ENCODE data around the gene CCSER2.
A peak's percentile ranks its signal among the peaks of the same experiment; 100 is the strongest.
"Not testable (repeated sequence)": the region's sequence is repeated elsewhere in the genome, so short reads cannot be mapped to it uniquely, and the experiment has no call there.

CCSER2 gene

GRCh38 chr10:84343831-84344230 is 15.4 kb downstream of the CCSER2 start:
- Histone ChIP-seq H3K9me3 (ENCODE audit: control insufficient read depth, low read length) (no peaks in the 10 kb centered on the region), H3K27me3 (replicated peaks; ENCODE audit: control insufficient read depth, insufficient read depth, low read length, poor library complexity, severe bottlenecking) (no peaks in the 10 kb centered on the region), H3K4me1 (ENCODE audit: control insufficient read depth, insufficient read depth, low read length, poor library complexity, severe bottlenecking) (peaks cover 20% of the 10 kb centered on the region), H3K27ac (ENCODE audit: insufficient read depth, low read length, poor library complexity, severe bottlenecking) (no peak overlapping the region), H3K36me3 (ENCODE audit: control insufficient read depth, insufficient read depth, low read length) (no peaks in the 10 kb centered on the region), H3K4me3 (ENCODE audit: insufficient read depth, low read depth, low read length, poor library complexity, severe bottlenecking) (no peak overlapping the region)
- no peak for DNase-seq

- H3K36me3 ChIP-seq (ENCODE audit: control insufficient read depth, insufficient read depth, low read length): no peaks in the 10 kb centered on the region
Observed at GRCh38 chr10:84344526-84344925, 16.1 kb downstream of the CCSER2 start.

GRCh38 chr10:84347575-84348002 is 19.2 kb downstream of the CCSER2 start:
- H3K9me3 ChIP-seq (ENCODE audit: control insufficient read depth, low read length); H3K27me3 ChIP-seq (replicated peaks; ENCODE audit: control insufficient read depth, insufficient read depth, low read length, poor library complexity, severe bottlenecking); H3K27ac ChIP-seq (ENCODE audit: insufficient read depth, low read length, poor library complexity, severe bottlenecking); H3K36me3 ChIP-seq (ENCODE audit: control insufficient read depth, insufficient read depth, low read length); DNase-seq; H3K4me3 ChIP-seq (ENCODE audit: insufficient read depth, low read depth, low read length, poor library complexity, severe bottlenecking): not testable (repeated sequence)
- H3K4me1 ChIP-seq (ENCODE audit: control insufficient read depth, insufficient read depth, low read length, poor library complexity, severe bottlenecking): peaks cover 14% of the 10 kb centered on the region

More at GRCh38 chr10:84344526-84344925, 16.1 kb downstream of the CCSER2 start:
- no peak overlapping the region for H3K27ac ChIP-seq (ENCODE audit: insufficient read depth, low read length, poor library complexity, severe bottlenecking)
- DNase-seq: no peak
- no peaks in the 10 kb centered on the region for H3K9me3 ChIP-seq (ENCODE audit: control insufficient read depth, low read length)
- no peak overlapping the region for H3K4me3 ChIP-seq (ENCODE audit: insufficient read depth, low read depth, low read length, poor library complexity, severe bottlenecking)
- H3K27me3 ChIP-seq (replicated peaks; ENCODE audit: control insufficient read depth, insufficient read depth, low read length, poor library complexity, severe bottlenecking): no peaks in the 10 kb centered on the region
- H3K4me1 ChIP-seq (ENCODE audit: control insufficient read depth, insufficient read depth, low read length, poor library complexity, severe bottlenecking): peaks cover 20% of the 10 kb centered on the region

GRCh38 chr10:84348447-84348846 is 20.1 kb downstream of the CCSER2 start:
- Histone ChIP-seq H3K36me3 (ENCODE audit: control insufficient read depth, insufficient read depth, low read length) (no peaks in the 10 kb centered on the region), H3K27ac (ENCODE audit: insufficient read depth, low read length, poor library complexity, severe bottlenecking) (no peak overlapping the region)

GRCh38 chr10:84348860-84349259 is 20.5 kb downstream of the CCSER2 start:
- no peak overlapping the region for H3K4me3 ChIP-seq (ENCODE audit: insufficient read depth, low read depth, low read length, poor library complexity, severe bottlenecking)
- DNase-seq: no peak
- no peaks in the 10 kb centered on the region for H3K9me3 ChIP-seq (ENCODE audit: control insufficient read depth, low read length)
- H3K36me3 ChIP-seq (ENCODE audit: control insufficient read depth, insufficient read depth, low read length): no peaks in the 10 kb centered on the region
- H3K4me1 ChIP-seq (ENCODE audit: control insufficient read depth, insufficient read depth, low read length, poor library complexity, severe bottlenecking): peaks cover 7% of the 10 kb centered on the region
- H3K27ac ChIP-seq (ENCODE audit: insufficient read depth, low read length, poor library complexity, severe bottlenecking): no peak overlapping the region
- H3K27me3 ChIP-seq (replicated peaks; ENCODE audit: control insufficient read depth, insufficient read depth, low read length, poor library complexity, severe bottlenecking): no peaks in the 10 kb centered on the region

More at GRCh38 chr10:84348447-84348846, 20.1 kb downstream of the CCSER2 start:
- Histone ChIP-seq H3K4me1 (ENCODE audit: control insufficient read depth, insufficient read depth, low read length, poor library complexity, severe bottlenecking) (peaks cover 7% of the 10 kb centered on the region), H3K27me3 (replicated peaks; ENCODE audit: control insufficient read depth, insufficient read depth, low read length, poor library complexity, severe bottlenecking) (no peaks in the 10 kb centered on the region), H3K9me3 (ENCODE audit: control insufficient read depth, low read length) (no peaks in the 10 kb centered on the region), H3K4me3 (ENCODE audit: insufficient read depth, low read depth, low read length, poor library complexity, severe bottlenecking) (no peak overlapping the region)
- no peak for DNase-seq

- no peak overlapping the region for H3K4me3 ChIP-seq (ENCODE audit: insufficient read depth, low read depth, low read length, poor library complexity, severe bottlenecking)
- H3K27ac ChIP-seq (ENCODE audit: insufficient read depth, low read length, poor library complexity, severe bottlenecking): no peak overlapping the region
- no peaks in the 10 kb centered on the region for H3K36me3 ChIP-seq (ENCODE audit: control insufficient read depth, insufficient read depth, low read length)
- no peaks in the 10 kb centered on the region for H3K27me3 ChIP-seq (replicated peaks; ENCODE audit: control insufficient read depth, insufficient read depth, low read length, poor library complexity, severe bottlenecking)
- peaks cover 5% of the 10 kb centered on the region for H3K4me1 ChIP-seq (ENCODE audit: control insufficient read depth, insufficient read depth, low read length, poor library complexity, severe bottlenecking)
- no peaks in the 10 kb centered on the region for H3K9me3 ChIP-seq (ENCODE audit: control insufficient read depth, low read length)
- peak; percentile 21 to 55 (median 36) for DNase-seq
Observed at GRCh38 chr10:84352251-84352842, 24.0 kb downstream of the CCSER2 start.

- no peak overlapping the region for H3K4me3 ChIP-seq (ENCODE audit: insufficient read depth, low read depth, low read length, poor library complexity, severe bottlenecking)
- H3K4me1 ChIP-seq (ENCODE audit: control insufficient read depth, insufficient read depth, low read length, poor library complexity, severe bottlenecking): peaks cover 5% of the 10 kb centered on the region
- H3K27me3 ChIP-seq (replicated peaks; ENCODE audit: control insufficient read depth, insufficient read depth, low read length, poor library complexity, severe bottlenecking): no peaks in the 10 kb centered on the region
- no peaks in the 10 kb centered on the region for H3K36me3 ChIP-seq (ENCODE audit: control insufficient read depth, insufficient read depth, low read length)
- DNase-seq: no peak
- H3K27ac ChIP-seq (ENCODE audit: insufficient read depth, low read length, poor library complexity, severe bottlenecking): no peak overlapping the region
- no peaks in the 10 kb centered on the region for H3K9me3 ChIP-seq (ENCODE audit: control insufficient read depth, low read length)
Observed at GRCh38 chr10:84353052-84353803, 24.8 kb downstream of the CCSER2 start.

DNA sequence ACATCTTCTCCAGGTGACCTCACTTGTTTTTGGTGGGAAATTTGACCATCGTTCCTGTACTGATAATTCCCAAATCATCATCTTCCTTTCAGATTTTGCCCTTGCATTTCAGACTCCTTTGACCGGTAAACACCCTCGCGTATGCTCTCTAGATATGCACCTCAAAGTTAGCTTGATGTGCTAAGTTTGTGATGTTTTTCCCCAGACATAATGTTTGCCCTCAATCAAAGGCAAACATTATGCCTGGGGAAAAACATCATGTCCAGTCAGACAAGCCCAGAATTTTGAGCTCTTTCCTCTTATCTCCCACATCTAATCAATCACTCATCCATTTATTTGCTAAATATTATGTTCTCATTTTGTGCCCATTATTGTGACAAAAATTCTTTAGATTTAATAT is 26.2 kb downstream of the CCSER2 start:
- Histone ChIP-seq H3K4me1 (ENCODE audit: control insufficient read depth, insufficient read depth, low read length, poor library complexity, severe bottlenecking) (peaks cover 5% of the 10 kb centered on the region), H3K9me3 (ENCODE audit: control insufficient read depth, low read length) (no peaks in the 10 kb centered on the region), H3K36me3 (ENCODE audit: control insufficient read depth, insufficient read depth, low read length) (no peaks in the 10 kb centered on the region), H3K27me3 (replicated peaks; ENCODE audit: control insufficient read depth, insufficient read depth, low read length, poor library complexity, severe bottlenecking) (no peaks in the 10 kb centered on the region), H3K27ac (ENCODE audit: insufficient read depth, low read length, poor library complexity, severe bottlenecking) (no peak overlapping the region), H3K4me3 (ENCODE audit: insufficient read depth, low read depth, low read length, poor library complexity, severe bottlenecking) (no peak overlapping the region)
- no peak for DNase-seq

- no peak overlapping the region for H3K4me3 ChIP-seq (ENCODE audit: insufficient read depth, low read depth, low read length, poor library complexity, severe bottlenecking)
- no peaks in the 10 kb centered on the region for H3K27me3 ChIP-seq (replicated peaks; ENCODE audit: control insufficient read depth, insufficient read depth, low read length, poor library complexity, severe bottlenecking)
- H3K27ac ChIP-seq (ENCODE audit: insufficient read depth, low read length, poor library complexity, severe bottlenecking): no peak overlapping the region
- no peaks in the 10 kb centered on the region for H3K36me3 ChIP-seq (ENCODE audit: control insufficient read depth, insufficient read depth, low read length)
- H3K4me1 ChIP-seq (ENCODE audit: control insufficient read depth, insufficient read depth, low read length, poor library complexity, severe bottlenecking): peaks cover 5% of the 10 kb centered on the region
- no peak for DNase-seq
- no peaks in the 10 kb centered on the region for H3K9me3 ChIP-seq (ENCODE audit: control insufficient read depth, low read length)
Observed at GRCh38 chr10:84355106-84355505, 26.7 kb downstream of the CCSER2 start.

DNA sequence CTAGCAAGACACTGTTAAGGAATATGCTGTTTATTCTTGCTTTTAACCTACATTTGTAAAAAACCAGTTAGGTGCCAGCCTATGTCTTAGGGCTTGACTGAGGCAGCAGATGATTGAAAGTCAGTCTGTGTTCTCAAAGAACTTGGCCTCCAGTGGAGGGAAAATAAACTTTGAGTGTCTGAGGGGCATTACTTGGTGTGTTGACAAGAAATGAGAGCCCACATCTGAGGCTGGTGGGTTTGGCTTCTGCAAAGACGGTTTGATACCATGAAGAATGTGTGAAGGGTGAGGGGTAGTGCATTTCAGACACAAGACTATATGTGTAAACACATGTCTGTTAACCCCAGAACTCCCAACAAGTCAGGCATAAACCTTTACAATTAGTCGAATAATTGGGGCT is 28.5 kb downstream of the CCSER2 start:
- no peaks in the 10 kb centered on the region for H3K27me3 ChIP-seq (replicated peaks; ENCODE audit: control insufficient read depth, insufficient read depth, low read length, poor library complexity, severe bottlenecking)
- no peak overlapping the region for H3K27ac ChIP-seq (ENCODE audit: insufficient read depth, low read length, poor library complexity, severe bottlenecking)
- H3K4me1 ChIP-seq (ENCODE audit: control insufficient read depth, insufficient read depth, low read length, poor library complexity, severe bottlenecking): peaks cover 9% of the 10 kb centered on the region
- no peak for DNase-seq
- H3K9me3 ChIP-seq (ENCODE audit: control insufficient read depth, low read length): no peaks in the 10 kb centered on the region
- no peaks in the 10 kb centered on the region for H3K36me3 ChIP-seq (ENCODE audit: control insufficient read depth, insufficient read depth, low read length)
- no peak overlapping the region for H3K4me3 ChIP-seq (ENCODE audit: insufficient read depth, low read depth, low read length, poor library complexity, severe bottlenecking)
